ENCODE data around the gene CHRNB4.

DNA sequence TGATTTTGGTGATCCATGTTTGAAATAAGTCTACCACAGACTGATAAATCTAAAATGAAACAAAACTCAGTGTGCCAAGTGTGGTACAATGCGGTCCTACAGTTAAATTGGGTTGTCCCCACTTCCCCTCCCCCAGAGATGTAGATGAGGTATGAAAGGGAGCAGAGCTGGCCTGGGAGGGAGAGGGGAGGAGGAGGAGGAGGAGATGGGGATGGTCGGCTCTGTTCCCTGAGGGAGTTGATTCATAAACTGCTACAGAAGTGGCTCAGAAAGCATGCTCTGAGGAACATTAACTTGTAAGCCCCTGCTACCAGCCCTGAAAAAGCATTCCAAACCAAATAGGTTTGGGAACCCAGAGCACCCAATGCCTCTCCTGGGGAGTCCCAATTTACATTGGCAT lies 28.0 kb upstream of the CHRNB4 start:
- TF ChIP-seq, protein P1, sequence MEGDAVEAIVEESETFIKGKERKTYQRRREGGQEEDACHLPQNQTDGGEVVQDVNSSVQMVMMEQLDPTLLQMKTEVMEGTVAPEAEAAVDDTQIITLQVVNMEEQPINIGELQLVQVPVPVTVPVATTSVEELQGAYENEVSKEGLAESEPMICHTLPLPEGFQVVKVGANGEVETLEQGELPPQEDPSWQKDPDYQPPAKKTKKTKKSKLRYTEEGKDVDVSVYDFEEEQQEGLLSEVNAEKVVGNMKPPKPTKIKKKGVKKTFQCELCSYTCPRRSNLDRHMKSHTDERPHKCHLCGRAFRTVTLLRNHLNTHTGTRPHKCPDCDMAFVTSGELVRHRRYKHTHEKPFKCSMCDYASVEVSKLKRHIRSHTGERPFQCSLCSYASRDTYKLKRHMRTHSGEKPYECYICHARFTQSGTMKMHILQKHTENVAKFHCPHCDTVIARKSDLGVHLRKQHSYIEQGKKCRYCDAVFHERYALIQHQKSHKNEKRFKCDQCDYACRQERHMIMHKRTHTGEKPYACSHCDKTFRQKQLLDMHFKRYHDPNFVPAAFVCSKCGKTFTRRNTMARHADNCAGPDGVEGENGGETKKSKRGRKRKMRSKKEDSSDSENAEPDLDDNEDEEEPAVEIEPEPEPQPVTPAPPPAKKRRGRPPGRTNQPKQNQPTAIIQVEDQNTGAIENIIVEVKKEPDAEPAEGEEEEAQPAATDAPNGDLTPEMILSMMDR (IDR thresholded peaks at IDR 0.05; ENCODE audit: low read depth, low read length, missing input control): no peak
- TF ChIP-seq, protein P2, sequence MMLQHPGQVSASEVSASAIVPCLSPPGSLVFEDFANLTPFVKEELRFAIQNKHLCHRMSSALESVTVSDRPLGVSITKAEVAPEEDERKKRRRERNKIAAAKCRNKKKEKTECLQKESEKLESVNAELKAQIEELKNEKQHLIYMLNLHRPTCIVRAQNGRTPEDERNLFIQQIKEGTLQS (IDR thresholded peaks at IDR 0.05): no peak
- TF ChIP-seq, protein P3, sequence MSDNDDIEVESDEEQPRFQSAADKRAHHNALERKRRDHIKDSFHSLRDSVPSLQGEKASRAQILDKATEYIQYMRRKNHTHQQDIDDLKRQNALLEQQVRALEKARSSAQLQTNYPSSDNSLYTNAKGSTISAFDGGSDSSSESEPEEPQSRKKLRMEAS (IDR thresholded peaks at IDR 0.05): no peak
- TF ChIP-seq FOXA1 (IDR thresholded peaks at IDR 0.05) (no peak), RXRA (IDR thresholded peaks at IDR 0.05) (no peak), JUND (IDR thresholded peaks at IDR 0.05) (no peak), HNF4G (IDR thresholded peaks at IDR 0.05) (no peak), RAD21 (IDR thresholded peaks at IDR 0.05) (no peak), EGR1 (IDR thresholded peaks at IDR 0.05; ENCODE audit: low read depth in 2 of 2) (no peak), YY1 (IDR thresholded peaks at IDR 0.05) (no peak), TAF1 (conservative IDR thresholded peaks at IDR 0.05) (no peak), SP1 (IDR thresholded peaks at IDR 0.05) (no peak)
- TF ChIP-seq, protein P4, sequence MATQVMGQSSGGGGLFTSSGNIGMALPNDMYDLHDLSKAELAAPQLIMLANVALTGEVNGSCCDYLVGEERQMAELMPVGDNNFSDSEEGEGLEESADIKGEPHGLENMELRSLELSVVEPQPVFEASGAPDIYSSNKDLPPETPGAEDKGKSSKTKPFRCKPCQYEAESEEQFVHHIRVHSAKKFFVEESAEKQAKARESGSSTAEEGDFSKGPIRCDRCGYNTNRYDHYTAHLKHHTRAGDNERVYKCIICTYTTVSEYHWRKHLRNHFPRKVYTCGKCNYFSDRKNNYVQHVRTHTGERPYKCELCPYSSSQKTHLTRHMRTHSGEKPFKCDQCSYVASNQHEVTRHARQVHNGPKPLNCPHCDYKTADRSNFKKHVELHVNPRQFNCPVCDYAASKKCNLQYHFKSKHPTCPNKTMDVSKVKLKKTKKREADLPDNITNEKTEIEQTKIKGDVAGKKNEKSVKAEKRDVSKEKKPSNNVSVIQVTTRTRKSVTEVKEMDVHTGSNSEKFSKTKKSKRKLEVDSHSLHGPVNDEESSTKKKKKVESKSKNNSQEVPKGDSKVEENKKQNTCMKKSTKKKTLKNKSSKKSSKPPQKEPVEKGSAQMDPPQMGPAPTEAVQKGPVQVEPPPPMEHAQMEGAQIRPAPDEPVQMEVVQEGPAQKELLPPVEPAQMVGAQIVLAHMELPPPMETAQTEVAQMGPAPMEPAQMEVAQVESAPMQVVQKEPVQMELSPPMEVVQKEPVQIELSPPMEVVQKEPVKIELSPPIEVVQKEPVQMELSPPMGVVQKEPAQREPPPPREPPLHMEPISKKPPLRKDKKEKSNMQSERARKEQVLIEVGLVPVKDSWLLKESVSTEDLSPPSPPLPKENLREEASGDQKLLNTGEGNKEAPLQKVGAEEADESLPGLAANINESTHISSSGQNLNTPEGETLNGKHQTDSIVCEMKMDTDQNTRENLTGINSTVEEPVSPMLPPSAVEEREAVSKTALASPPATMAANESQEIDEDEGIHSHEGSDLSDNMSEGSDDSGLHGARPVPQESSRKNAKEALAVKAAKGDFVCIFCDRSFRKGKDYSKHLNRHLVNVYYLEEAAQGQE (IDR thresholded peaks at IDR 0.05): no peak
